NCI-H446 treated with DMSO at 0.1 percent for 48 hours (cell line): ENCODE data around the gene FMN2.
"Not testable (repeated sequence)": the region's sequence is repeated elsewhere in the genome, so short reads cannot be mapped to it uniquely, and the experiment has no call there.

Experiments used
- DNase-seq: peaks from one replicate; lab custom pipeline; 2025; lab: John Stamatoyannopoulos, UW

FMN2 gene

DNA sequence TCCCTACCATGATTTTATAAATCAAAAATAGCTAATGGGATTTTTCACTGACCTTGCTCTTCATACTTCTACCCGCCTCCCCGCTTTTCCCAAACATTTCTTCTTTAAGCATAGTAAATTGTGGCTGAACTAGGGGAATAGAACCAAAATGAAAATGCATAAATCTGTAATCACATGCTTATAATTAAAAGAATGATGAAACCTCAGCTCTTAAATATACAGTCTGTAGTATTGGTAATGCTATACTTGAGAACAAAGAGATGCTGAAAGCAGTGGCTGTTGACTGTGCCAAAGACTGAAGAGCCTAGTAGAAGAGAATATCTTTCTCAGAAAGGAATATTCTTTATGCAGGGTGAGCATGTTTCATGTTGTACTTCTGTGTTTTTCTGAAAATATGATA, 271.1 kb downstream of the FMN2 start:
- DNase-seq = no peak

DNA sequence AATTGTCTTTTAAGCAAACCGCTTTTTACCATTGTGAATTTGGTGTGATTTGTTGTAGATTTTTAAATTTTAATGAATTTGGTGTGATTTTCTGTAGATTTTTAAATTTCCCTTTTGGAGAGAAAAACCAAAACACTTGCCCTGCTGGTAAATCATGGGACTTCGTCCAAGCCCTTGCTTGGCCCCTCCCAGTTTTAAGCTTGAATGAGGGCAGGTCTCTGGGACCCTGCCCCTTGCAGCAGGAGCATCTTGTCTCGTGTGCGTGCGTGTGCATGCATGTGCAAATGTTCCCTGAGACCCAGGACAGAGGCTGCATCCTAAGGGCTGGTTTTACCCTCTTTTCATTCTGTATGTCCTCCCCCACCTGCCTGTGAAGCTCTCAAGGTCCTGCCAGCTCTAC, 271.6 kb downstream of the FMN2 start:
- DNase-seq = no peak

DNA sequence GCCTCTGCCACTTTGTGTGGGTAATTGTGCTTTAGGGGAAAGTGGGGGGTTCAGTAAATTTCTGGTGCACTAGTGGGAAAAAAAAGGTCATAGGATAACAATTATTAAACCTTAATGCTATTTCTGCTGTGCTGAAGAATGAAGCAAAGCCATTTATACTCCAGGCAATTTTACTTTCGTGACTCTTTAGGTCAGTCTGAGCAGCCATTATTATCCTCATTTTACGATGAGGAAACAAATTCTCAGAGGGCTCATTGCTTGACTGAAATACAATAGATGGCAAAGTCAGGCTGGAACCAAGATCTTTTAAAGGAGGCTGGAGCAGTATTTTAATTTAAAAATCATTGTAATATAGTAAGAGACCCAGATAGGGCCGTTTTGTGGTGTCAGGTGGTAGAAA, 272.2 kb downstream of the FMN2 start:
- DNase-seq = no peak

DNA sequence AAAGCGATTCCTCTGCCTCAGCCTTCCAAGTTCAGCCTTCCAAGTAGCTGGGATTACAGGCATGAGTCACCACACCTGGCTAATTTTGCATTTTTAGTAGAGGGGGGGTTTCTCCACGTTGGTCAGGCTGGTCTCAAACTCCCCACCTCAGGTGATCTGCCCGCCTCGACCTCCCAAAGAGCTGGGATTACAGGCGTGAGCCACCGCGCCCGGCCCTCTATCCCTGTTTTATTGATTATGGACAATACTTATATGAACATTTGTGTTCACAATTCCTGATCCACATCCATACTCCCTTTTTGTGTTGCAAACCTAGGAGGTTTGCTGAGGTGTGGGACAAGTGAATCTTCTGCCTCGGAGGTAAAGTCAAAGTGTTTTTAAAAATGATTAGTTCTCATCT, 275.0 kb downstream of the FMN2 start:
- no peak for DNase-seq

DNA sequence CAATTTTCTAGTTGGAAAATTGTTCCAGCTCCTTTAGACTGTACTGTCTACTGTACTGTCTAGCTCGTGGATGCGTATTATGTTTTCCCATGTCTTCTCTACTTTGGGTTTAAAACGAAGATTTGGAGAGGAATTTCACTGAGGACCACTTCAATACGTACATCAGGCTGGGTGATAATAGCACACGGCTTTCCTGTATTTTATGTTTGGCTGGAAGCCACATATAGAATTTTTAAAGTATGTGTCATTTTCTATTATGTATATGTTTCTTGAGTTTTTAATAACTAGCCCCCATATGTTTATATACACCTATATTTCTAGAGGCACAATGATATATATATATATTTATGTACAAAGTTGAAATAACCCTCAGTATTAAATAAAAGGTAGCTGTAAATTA, 293.9 kb downstream of the FMN2 start:
- DNase-seq = no peak

DNA sequence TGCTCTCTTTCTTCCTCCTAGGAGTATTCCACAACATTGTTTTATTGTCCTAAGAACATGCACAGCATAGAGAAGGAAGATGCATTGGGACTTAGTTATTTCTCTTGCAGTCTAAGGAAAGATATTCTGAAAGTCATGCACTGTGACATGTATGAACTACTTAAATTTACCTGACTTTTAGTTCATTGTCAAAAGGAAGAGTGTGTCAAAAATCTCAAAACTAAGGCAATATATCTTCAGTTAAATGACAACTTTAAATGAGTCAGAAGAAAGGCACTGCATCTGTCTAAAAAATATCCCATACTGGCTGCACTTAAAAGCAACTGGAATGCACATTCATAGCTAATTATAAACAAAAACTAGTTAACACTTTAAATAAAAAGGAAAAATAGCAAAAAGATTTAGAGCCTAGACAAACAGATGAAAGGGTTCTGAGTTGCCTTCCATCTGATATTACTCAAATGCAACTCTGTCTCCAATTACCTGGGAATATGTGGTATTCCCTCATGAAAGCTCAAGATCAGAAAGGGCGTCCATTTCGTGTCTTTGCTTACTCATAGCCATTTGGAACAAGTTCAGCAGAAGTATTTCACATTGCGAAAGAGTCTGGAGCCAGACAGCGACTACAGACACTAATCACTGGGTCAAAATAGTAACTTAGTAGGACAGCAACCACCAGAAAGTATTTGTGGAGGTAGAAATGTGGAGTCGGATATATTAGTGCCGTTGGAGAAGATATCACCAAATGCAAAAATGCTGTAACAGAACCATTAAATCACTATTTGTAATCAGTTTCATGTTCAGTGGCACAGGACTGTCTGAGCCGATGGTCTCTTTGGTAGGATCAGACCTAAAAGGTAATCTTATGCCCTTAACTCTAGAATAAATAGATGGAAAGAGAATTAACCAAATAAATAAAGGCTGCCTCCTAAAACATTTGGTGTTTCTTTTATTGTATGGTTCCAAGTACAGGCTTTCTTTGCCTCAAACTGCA, 294.6 kb downstream of the FMN2 start:
- DNase-seq = no peak

DNA sequence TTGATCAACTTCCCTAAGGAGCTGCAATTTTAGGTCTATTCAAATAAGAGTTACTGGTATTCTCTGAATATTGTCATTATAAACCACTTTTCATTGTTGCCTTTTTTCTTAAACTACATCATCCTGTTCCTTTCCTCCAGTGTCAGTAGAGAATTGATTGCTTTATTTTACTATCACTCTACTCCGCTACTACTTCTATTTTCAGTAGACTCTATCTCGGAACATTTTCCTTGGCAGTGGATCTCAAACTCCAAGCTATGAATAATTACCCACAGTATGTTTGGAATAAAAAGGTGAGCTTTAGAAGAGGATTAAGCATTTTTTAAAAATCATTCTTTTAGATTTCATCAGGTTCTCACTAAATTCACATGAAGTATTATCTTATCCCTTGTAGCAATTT, 295.4 kb downstream of the FMN2 start:
- DNase-seq = no peak

DNA sequence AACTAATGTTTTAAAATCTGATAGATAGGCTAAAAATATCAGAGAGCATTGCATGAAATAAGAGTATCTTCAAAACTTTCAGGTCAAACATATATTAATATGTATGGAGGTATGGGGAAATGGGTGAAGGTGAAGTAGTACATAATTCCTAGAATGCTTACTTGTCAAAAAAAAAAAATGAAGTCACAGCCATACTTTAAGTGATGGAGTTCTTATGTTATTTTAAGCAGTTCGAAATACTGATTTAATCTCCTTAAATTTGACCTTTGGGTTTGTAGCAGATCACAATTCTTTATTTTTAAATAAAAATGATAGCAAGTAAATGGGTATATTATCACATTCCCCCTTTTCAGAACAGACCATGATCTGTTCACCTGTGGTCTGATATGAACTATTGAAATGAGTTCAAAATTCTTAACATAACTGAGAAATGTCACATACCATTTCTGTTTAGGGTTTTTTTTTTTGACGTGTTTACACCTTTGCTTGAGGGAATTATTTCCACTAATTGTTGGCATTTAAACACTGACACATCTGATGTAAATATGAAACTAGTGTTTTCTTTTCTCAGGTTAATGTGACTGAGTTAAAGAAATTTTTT, 300.1 kb downstream of the FMN2 start:
- DNase-seq = no peak

DNA sequence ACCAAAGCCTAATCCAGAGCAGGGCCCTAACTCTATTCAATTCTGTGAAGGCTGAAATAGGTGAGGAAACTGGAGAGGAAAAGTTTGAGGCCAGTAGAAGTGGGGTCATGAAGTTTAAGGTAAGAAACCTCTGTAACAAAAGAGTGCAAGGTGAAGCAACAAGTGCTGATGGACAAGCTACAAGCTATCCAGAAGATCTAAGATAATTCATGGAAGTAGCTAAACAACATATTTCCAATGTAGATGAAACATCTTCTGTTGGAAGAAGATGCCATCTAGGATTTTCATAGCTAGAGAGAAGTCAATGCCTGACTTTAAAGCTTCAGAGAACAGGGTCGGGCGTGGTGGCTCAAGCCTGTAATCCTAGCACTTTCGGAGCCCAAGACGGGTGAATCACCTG, 302.7 kb downstream of the FMN2 start:
- DNase-seq = no peak

DNA sequence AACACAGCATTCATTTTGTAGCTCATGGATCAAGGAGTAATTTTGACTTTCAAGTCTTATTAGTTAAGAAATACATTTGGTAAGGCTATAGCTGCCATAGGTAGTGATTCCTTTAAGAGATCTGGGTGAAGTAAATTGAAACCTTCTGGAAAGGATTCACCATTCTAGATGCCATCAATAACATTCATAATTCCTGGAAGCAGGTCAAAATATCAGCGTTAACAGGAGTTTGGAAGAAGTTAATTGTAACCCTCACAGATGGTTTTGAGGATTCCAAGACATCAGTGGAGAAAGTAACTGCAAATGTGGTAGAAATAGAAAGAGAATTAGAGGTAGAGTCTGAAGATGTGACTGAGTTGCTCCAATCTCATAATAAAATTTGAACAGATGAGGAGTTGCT, 303.7 kb downstream of the FMN2 start:
- no peak for DNase-seq

DNA sequence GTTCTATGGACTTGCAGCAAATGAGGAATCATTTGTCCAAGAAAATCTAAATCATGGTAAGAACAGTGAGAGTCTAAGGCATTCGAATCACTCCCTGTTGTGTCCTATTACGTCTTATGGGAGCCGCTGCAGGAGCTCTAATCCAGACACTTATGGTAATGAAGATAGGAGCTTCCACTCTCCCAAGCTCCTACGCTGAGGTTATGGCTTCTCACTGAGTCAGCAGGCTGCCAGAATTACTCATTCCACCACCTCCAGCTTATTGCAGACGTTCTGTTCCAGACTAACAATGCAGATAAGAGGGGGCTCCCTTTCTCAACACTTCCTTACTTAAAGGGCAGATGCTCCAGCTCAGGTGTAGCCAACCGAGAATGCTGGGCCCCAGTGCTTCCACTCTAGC, 307.7 kb downstream of the FMN2 start:
- no peak for DNase-seq

DNA sequence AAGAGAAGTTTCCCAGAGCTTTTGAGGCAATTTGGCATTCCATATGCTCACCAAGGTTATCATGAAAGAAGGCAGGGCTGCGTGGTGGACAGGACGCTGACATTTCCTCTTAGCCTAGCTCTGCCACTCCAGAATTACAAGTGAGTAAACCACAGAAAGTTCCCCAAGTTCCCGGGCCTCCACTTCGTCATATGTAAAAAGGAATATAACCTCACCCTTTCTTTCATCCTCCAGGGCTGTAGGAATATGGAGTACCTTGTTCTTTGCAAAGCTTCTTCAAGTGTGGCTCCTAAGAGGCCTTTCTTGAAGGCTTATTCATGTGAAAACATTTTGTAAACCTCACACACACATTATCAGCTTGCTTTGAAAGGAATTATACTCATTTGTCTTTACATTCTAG, 310.0 kb downstream of the FMN2 start:
- DNase-seq = no peak

DNA sequence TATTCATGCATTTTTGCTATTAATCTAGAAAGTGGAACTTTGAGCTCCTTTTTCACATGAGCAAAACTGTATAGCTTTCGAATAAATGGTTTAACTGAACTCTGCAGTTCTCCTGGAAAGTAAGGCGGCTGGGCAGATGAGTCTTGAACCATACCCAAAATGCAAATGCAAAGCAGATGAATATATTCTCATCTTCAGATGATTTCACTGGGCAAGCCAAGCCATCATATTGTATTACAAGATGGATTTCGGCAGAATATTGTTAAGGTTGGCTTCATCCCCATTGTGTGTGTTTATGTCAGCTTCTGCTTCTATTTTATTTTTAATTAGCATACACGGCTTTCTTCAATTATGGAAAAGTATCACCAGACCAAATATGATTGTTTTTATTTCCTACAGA, 310.6 kb downstream of the FMN2 start:
- no peak for DNase-seq

DNA sequence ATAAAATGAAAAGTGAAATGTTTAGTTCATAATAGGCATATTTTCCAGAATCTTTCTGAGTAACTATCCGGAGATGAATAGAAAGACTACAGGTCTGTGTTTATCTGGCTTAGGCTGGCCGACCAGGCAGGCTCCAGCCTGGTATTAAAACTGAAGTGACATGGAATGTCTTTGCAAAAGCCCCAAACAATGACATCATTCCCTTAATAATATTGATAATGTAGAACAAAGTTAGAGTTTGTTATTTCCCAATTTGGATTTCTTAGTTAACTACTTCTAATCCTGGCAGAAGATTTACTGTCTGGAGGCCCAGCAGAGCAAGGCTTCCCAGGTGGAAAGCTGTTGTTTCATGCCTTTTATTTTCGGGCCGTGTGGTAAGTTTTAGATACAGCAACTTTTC, 312.6 kb downstream of the FMN2 start:
- DNase-seq = no peak

DNA sequence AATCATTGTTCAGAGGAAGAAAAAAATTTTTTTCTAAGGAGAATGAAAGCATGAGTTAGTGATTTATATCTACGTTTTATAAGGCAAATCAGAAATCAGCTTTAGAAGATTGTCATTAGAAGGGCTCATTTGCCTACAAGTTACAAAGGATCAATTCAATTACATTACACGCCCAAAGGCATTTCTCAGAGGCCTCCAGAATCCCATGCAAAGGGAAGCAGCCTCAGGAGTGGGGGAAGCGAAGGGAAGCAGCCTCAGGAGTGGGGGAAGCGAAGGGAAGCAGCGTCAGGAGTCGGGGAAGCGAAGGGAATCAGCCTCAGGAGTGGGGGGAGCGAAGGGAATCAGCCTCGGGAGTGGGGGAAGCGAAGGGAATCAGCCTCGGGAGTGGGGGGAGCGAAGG, 314.1 kb downstream of the FMN2 start:
- no peak for DNase-seq

DNA sequence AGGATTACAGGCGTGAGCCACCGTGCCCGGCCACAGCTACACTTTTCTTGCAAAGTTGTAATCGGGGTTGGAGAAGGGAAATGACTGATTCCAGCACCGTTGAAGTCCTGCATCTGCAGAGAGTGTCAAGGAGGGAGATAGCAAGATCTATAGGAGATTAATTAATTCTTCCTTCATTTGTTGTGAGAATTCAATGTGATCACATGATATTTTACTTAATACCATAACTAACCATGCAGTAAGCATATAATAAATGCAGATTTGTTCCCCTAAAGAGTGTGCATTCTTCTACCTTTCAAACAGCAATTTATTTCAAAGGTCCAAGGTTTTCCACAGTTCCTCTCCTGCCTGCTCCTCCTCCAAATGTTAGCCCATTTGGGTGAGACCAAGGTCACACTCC, 315.7 kb downstream of the FMN2 start:
- no peak for DNase-seq

DNA sequence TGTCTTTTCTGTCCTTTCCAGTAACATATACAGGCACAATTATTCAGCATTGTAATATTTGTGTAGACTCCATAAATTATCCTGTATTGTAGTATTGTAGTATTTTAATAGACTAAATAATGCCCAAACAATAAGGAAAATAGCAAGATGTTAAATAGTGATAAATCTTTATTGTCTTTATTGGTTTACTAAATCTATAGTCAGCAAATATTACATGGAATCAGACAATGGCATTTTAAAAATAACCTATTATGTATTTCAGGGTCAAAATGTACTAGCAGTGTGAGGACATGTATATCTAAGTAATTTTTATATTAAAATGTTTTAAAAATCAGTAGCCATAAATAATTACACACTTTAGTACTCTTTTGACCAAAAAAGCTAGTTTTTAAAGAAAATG, 317.9 kb downstream of the FMN2 start:
- DNase-seq = no peak

DNA sequence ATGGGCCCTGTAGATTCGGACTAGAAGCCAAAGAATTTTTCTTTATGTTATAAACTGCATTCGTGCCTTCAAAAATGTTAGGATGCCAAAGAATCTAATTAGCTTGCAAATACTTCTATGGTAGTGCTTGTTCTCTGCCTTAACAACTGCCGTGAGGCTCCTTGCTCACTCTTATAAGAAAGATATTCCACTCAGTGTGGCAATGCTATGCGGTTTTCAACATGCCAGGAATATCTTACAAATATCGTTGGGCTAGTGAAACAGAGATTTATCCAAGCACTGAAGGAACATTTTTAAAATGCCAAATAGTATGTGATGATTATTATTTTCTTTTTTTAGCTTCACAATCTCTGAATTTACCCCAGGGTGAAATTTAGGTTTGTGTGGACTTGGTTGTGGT, 322.0 kb downstream of the FMN2 start:
- no peak for DNase-seq

DNA sequence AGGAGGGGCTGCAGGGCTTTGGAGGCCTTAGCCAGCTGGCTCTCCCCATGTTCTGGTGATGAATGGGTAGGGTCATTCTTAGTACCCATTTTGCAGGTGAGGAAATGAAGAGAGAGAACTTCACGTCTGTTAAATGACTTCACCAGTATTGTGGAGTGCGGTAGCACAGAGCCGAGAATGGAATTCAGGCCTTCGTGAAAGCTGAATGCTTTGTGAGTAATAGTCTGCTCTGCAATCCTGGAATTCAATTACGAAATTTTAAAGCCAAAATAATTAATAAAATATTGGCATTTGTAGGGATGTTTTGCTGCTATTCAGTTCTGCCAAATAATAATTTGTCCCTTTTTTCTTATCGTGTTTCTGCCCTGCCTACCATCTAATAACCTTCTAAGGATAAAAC, 322.6 kb downstream of the FMN2 start:
- no peak for DNase-seq

DNA sequence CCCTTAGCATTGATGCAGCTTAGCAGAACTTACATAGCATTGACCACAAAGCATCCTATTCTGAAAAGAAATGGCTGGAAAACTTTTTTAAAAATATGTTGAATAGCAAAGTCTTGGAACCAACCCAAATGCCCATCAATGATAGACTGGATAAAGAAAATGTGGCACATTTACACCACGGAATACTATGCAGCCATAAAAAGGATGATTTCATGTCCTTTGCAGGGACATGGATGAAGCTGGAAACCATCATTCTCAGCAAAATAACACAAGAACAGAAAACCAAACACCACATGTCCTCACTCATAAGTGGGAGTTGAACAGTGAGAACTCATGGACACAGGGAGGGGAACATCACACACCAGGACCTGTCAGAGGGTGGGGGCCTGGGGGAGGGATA, 323.3 kb downstream of the FMN2 start:
- DNase-seq = not testable (repeated sequence)

DNA sequence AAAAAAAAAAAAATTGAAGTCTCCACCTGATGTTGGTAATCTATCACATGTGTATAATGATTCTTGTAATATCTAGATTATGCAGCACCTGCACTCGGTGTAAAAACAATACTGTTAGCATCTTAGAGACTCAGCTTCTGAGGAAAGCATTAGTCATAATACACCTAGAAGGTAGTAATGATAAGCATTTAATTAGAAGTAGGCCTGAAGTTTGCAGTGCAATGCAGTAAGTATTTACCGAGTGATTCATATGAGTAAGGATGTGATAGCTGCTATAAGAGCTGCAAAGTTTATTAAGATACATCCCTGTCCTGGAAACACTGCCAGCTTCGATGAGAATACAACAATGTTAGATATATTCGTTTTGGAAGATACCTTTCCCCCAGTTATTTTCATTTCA, 323.8 kb downstream of the FMN2 start:
- DNase-seq = no peak

DNA sequence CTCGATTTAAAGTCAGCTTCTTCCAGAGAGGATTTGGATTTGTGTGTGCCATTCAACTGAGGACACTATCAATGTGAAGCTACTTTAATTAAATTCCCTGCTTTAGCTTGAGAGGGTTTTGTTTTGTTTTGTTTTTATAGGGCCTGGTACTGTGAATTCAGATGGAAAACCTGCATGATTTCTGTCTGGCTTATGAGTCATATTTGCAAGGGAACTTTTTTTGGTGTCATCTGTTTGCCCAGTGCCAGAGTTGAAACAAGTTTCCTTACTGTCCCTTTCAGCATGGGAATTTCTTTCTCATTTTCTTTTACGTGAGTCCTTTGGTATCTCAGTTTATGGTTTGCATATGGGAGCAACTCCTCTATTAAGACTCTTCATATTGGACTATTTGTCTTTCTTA, 325.6 kb downstream of the FMN2 start:
- no peak for DNase-seq

DNA sequence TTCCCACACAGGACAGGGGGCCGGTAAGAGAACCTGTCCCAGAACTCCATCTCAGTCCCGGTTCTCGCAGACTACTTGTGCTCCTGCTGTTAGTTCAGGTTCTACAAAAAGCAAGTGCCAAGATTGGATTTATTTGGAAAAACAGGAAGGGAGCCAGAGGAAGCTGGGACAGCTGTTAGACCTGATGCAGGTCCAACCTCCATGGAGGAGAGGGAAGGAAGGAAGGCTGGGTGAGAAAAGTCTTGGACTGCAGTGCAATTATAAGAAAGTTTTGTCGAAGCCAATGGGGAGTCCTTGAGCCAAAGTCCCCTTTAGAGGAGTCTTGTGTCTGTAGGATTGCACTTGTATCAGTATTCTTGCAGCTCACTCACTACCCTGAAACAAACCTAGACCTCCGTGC, 329.1 kb downstream of the FMN2 start:
- no peak for DNase-seq
